ENCODE measurements around the gene ZNF117.
"Not testable (repeated sequence)": the region's sequence is repeated elsewhere in the genome, so short reads cannot be mapped to it uniquely, and the experiment has no call there.

ZNF117 gene

DNA sequence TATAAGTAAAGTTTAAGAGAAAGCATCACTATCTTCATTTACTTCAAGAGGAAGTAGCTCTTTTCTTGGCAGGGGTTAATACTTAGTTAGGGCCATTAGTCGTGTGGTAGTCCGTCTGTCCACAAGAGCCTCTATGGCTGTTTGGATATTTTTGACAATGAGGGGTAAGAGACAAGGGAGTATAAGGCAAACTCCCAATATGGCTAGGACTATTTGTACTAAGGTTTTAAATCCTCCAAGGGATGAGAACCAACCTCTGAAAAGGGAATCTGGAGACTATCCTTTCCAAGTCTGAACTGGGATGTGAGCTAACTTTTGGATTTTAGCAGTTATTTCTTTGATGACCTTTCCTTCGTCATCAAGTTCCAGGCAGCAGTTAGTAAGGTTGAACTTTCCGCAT, at the start of gene ZNF117:
Gene ZNF117 (minus strand): TSS at position 101 of the 400 bp plus-strand sequence.
- no peak for DNase-seq

DNA sequence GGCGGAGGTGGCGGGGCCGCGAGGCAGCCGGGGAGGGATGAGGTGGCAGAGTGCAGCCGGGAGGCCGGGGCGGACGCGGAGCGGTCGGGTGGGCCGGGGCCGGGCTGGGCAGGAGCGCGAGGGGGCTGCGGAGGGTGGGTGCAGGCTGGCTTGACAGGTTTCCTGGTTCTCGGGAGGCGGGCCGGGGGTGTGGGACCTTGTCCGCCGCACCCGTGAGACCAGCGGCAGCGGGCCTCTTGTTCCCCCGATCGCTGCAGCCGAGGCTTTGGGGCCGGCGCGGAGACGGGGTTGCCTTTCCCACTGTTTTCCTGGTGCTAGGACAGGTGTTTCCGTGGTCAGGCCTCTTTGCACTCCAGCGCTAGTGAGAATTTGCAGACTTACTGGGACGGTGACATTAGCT, 47.9 kb upstream of the ZNF117 start:
- peak; percentile 13 to 15 for DNase-seq

DNA sequence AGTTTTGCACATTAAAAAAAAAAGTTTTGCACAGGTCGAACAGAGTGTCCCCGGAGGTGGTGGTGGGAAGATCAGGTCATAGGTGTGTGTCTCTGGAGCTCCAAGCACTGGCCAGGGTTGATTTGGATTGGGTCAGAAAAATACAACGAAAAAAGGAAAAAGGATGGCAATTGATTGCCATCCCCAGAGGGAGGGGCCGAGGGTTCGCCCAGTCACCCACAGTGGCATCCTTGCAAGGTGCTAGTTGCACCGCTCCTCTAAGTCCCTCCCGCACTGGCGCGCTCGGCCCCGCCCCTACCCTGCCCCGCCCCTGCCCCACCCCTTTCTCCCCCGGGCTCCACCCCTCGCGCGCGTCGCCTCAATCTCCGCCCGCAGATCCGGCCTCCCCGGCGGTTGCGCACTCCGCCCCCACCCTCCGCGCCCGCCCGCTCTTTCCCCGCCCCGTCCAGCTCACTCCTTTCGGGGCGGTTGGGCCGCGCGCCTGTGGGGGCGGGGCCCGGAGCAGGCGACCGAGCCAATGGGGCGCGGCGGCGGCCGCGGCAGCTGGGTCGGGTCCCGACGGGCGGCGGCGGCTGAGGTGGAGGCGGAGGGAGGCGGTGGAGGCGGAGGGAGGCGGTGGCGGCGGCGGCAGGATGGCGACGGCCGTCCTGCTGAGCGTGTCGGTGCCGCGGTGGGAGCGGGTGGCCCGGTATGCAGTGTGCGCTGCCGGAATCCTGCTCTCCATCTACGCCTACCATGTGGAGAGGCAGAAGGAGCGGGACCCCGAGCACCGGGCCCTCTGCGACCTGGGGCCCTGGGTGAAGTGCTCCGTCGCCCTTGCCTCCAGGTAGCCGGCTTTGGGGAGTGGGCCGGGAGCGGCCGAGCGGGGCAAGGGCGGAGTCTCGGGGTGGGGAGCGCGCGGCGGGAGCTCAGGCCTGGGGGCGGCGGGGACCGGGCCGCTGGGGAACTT, 47.2 kb upstream of the ZNF117 start:
- DNase-seq = peak; percentile 93 to 94

DNA sequence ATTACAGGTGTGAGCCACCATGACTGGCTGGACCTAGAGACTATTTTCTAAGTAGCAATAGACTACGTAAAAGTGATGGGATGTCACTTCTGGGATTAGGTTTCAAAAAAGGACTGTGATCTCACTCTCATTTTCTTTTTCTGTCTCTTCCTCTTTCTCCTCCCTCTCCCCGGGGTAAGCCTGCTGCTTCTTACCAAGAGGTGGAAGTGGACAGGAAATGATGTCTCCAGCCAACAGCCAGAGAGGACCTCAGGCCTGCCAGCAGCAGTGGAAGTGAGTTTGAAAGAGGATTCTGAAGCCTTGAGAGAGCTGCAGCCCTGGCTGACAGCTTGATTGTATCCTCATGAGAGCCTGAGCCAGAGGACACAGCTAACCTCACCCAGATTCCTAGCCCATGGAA, 45.7 kb upstream of the ZNF117 start:
- DNase-seq = not testable (repeated sequence)

DNA sequence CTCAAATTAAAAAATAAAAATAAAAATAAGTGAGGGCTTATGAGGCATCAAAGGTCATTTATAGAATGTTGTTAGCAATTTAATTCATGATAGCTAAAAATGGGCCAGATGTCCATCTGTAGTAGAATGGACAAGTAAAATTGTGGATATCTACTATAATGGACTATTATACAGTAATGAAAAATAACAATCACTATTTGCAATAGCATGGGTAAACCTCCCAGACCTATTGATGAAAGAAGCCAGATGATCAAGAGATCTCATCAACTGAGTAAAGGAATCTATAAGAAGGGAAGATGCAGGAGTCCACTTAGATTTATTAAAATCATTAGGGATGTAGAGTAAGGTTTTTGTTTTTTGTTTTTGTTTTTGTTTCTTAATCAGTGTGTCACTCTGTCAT, 44.6 kb upstream of the ZNF117 start:
- DNase-seq = not testable (repeated sequence)

DNA sequence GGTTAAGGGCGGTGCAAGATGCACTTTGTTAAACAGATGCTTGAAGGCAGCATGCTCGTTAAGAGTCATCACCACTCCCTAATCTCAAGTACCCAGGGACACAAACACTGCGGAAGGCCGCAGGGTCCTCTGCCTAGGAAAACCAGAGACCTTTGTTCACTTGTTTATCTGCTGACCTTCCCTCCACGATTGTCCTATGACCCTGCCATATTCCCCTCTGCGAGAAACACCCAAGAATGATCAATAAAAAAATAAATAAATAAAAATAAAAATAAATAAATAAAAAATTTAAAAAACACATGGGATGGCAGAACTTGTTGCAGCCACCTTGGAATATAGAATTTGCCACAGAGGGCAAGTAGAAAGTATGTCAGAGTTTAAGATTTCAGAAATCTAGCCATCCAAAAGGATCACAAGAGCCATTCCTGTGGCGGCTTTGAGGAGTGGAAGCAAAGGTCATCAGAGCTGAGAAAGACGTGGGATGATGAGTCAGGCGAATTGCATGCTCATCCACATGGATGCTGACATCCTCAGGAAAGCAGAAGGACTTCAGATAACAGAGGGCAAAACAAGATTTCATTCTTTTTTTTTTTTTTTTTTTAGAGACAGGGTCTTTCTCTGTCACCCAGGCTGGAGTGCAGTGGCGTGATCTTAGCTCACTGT, 43.4 kb upstream of the ZNF117 start:
- DNase-seq = not testable (repeated sequence)

DNA sequence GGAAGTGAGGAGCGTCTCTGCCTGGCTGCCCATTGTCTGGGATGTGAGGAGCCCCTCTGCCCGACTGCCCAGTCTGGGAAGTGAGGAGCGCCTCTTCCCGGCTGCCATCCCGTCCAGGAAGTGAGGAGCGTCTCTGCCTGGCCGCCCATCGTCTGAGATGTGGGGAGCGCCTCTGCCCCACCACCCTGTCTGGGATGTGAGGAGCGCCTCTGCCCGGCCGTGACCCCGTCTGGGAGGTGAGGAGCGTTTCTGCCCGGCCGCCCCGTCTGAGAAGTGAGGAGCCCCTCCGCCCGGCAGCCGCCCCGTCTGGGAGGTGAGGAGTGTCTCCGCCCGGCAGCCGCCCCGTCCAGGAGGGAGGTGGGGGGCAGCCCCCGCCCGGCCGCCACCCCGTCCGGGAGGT, 42.6 kb upstream of the ZNF117 start:
- not testable (repeated sequence) for DNase-seq

DNA sequence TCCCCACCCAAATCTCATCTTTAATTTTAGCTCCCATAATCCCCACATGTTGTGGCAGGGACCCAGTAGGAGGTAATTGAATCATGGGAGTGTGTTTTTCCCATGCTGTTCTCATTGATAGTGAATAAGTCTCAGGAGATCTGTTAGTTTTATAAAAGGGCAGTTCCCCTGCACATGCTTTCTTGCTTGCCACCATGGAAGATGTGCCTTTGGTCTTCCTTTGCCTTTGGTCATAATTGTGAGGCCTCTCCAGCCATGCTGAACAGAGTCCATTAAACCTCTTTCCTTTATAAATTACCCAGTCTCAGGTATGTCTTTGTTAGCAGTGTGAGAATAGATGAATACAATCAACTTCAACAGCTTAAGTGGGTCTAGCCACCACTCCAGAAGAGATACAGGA, 34.2 kb upstream of the ZNF117 start:
- not testable (repeated sequence) for DNase-seq

DNA sequence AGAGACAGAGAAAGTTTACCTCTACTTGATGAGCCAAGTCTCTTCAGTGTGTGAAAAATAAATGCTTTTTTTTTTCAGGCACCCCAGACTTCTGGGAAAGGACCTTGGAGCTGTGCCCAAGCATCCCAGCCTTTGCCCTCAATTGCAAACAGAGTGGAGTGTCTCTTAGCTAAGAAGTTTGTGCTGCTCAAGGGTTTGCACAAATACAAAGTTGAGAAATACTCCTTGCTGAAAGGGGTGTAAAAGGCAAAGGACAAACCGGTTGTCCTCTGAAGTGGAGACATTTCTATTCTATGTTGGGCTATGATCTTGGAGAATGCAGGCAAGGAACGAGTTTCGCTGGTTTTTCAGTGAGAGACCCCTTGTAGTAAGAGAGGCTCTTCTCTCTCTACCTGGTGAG, 30.1 kb upstream of the ZNF117 start:
- not testable (repeated sequence) for DNase-seq

DNA sequence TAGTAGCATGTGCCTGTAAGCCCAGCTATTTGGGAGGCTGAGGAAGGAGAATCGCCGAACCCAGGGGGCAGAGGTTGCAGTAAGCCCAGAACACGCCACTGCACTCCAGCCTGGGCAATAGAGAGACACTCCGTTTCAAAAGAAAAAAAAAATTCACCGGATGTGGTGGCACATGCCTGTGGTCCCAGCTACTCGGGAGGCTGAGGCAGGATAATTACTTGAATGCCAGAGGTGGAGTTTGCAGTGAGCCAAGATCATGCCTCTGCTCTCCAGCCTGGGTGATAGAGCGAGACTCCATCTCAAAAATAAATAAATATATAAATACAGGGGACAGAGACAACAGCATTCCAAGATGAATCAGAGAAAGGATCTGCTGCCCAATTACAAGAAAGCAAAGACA, 19.0 kb upstream of the ZNF117 start:
- not testable (repeated sequence) for DNase-seq

DNA sequence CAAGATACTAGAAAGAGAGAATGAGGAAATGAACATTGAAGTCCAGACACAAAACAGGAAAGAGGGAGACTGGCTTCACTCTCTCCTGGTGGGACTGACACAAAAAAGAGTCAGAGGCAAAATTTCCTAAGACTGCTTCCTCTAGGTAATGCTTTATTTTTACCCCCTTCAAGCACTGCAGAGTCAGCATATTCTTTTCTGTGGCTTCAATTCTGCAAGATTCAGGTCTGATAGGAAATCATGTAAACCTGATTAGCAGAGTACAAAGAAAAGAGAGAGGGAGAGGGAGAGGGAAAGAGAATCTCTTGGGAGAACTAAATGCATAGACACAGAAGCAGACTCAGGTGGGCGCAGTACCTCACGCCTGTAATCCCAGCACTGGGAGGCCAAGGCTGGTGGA, 18.6 kb upstream of the ZNF117 start:
- DNase-seq = not testable (repeated sequence)

DNA sequence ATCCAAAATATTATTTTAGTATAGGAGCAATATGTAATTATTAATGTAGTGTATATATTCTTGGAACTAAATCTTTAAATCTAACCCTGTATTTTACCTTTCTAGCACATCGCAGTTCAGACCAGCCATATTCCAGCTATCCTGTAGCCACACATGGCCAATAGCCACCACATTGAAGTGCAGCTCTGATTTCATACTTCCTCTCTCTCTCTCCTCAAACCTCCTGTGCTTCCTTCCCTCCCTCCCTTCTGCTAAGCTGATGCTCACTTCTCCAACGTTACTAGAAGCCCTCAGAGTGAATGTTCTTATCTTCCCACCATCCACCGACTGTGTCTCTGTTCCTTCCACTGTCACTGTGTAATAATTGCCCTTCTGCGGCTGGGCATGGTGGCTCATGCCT, 16.2 kb upstream of the ZNF117 start:
- not testable (repeated sequence) for DNase-seq

DNA sequence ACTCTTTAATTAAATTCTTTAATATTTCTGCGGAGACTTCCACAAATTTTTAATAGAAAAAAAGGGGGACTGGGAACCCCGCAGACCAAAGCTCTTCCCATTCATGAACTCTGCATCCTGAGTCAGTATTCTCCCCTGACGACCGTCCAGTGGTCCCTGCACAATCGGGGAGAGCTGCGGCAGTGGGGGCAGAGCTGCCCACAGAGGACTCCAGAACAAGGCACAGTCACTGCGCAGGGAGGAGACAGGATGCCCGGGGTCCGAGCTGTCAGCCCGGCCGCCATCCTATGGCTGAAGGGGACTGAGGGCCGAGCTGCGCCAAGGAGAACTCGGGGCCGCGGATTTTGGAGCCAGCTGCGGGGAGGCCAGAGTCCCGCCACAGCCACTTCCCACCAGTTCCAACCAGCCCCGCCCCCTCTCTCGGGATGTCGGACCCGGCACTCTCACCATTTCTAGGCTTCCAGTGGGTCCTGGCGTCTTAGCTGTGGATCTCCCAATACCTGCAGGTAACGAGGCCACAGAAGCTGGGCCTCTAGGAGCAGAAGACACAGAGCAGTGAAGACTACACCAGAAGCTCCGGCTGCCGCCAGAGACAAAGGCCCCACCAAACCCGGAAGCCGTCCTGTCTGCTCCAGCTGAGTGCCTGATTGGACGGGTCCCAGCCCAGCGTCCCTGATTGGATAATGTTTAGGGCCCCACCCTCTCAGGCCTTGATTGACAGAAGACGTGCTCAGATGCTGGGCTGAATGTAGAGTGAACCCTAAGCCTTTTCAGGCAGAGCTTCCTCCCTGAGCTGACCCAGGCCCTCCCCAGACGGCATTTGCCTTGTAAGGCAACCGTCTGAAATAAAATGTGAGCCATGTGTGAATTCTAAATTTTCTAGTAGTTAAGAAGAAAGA, 15.5 kb upstream of the ZNF117 start, which contains the start of gene ERV3-1:
Gene ERV3-1 (minus strand): TSS at position 594 of the 899 bp plus-strand sequence. CDS start 13,661 bp downstream, outside the sequence.
- peak; percentile 91 to 92 for DNase-seq

DNA sequence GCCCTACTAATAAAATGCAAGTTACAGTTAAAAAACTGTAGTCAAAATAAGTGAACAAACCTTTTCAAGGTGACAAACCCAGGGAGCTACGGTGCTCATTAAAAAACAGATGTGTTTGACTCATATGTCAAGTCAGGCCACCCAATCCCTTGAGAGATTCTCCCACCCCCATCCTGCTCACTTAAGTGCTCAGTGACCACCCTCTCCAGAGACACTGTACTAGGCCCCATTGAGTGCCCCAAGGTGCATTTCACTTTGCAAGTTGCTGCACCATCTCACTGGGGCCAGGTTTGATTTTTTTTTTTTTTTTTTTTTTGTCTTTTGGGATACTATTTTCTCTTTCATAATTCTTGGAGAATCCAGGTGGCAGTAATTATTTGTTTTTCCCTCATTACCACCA, 13.7 kb upstream of the ZNF117 start:
- DNase-seq = no peak

DNA sequence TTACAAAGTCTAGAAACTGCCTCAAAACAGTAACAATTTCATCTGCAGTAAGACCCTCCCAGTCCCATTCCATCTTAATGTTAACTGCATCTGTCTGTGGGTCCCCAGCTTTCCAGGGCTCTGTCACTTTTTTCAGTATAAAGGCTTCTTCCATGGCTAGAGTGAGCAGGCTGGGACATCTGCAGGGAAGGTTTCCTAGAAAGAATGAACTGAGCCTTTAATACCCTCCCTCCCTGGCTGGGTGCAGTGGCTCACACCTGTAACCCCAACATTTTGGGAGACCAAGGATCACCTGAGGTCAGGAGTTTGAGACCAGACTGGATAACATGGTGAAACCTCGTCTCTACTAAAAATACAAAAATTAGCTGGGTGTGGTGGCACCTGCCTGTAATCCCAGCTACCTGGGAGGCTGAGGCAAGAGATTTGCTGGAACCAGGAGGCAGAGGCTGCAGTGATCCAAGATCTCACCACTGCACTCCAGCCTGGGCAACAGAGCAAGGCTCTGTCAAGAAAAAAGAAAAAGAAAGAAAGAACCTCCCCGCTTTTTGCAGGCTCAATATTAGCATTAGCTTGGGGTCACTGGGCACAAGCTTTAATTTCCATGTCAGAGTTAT, 12.2 kb upstream of the ZNF117 start:
- no peak for DNase-seq

DNA sequence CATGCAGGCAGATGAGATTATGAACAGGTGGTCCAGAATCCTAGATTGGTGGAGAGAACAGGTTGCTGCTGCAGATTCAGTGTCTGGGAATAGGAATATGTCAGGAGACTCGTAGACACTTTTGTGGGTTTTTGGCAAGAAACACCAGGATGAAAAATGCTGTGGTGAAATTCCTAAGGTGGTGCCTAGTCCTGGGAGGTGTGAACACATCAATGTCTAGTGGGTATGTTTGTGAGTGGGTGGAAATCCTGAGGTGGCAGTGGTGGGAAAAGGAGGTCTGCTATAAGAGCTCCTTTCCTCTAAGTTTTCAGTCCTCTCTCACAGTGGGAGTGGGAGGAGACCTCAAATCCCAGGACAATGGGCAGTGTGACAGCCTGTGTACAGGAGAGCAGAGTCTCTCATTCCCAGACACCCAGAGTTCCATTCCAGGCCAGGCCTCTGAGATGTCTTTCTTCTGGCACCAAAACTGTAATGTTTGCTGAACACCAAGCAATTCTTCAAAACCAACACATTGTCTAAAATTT, 10.5 kb upstream of the ZNF117 start:
- DNase-seq = no peak

DNA sequence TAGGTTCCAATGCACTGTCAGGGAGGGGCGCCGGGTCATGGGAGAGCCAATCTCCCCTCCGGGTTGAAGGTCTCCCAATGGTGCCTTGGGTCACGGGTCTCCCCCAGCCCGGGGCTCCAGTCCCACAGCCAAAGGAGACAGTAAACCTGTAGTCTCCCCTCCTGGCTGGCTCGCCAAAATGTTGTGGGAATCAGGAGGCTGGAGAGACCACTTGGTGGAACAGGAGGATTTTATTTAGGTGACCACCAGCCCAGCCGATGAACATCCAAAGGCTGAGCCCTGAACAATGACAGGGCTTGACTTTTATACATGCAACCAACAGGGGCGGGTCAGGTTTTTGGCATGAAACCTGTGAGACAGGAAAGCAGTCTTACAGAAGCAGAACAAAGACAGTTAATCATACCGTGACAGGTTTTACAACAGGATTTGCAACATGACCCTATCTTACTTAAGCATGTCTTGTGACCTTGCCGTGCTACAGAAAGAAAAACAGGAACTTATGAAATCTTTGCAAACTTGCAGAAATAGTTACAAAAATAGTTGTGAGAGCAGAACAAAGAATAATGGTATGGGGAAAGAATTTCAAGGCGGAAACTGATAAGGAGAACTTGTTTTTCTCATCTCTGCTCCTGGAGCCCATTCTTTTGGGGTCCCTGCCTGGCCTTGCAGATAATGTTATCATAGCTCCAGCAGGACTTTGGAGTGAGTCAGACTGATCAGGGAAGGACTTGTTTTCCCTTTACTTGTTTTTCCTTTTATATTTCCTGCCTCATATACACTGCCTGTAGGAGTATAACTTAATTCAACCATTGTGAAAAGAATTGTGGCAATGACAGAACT, 8.5 kb upstream of the ZNF117 start:
- DNase-seq = no peak

DNA sequence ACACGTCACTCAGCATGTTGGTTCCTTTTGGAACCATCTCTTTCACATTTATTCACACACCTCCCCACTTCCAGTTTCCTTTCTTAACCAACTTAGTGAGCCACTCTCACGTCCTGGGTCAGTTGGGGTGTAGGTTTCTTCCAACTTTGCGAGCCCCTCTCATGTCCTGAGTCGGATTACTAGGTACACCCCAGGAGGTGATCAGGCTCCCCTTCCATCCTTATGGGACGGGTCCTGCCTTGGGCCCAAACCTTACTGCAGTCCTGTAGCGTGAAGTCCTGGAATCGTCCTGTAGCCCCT, 8.0 kb upstream of the ZNF117 start:
- no peak for DNase-seq

DNA sequence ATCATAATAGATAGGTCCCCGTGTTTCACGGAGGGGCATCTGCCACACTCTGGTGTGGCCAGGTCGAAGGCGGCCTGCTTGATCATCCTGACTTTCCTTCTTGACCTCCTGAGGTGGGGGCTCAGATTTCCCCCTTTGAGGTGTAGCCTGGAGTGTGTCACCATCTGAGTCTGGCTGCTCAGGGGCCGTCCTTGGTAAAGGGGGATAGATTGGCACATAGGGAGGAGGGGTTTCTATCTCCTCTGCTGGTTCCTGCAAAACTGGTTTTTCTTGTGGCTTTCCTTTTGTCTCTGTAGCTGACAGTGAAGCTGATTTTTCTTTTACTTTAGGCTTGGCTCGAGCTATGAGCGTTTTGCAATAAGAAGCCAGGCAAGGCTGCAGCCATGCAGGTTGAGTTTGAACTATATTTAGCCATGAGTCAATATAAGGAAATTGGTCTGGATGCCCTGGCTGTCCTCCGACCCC, 7.1 kb upstream of the ZNF117 start:
- no peak for DNase-seq

DNA sequence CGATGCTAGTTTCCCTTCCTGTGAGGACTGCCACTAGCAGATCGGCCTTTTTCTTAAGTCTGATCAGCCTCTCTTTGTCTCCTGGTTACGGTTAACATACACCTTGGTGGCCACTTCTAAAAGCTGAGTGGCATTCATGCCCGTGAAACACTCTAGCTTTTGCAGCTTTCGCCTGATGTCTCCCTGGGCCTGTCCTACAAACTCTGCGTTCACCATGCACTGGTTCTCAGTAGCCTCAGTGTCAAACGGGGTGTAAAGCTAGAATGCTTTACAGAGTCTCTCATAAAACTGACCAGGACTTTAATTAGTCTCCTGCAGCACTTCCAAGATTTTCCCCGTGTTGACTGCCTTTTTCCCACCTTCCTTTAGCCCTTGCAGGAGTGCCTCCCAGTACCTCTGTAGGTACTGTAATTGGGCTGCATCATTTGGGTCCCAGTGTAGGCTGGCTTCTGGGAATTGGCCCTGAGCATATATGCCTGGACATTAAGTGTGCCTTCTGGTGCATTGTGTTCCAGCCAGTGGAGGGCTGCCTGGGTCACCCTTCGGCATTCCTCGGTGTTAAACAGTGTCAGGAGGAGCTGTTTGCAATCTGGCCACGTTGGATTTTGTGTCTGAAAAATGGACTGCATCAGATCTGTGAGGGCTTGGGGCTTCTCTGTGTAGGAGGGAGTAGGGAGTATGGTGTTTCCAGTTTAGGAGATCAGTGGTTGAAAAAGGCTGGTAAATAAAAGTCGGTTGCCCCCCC, 6.5 kb upstream of the ZNF117 start:
- DNase-seq = no peak

DNA sequence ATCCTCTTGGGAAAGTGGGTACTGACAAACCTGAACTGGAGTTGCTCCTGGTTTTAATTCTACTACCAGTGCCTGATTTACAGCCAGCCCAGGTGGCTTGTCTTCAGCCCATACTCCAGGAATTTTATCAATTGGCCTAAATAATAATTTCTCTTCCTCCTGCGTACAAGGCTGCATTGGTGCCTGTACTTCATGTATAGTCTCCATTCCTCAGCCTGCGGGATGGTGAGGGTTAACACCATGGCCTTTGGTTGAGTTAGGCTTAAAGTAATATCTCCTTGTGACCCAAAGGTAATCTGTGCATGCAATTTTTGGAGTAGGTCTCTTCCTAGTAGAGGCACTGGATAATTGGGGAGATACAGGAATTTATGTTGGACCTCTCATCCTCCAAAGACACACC, 5.5 kb upstream of the ZNF117 start:
- no peak for DNase-seq

All from activated CD4-positive, alpha-beta T cell treated with anti-CD3 and anti-CD28 coated beads for 4 hours (primary cell).